OCI-M2 (cell line): ENCODE results near the gene HEMK1.
A peak's percentile ranks its signal among the peaks of the same experiment; 100 is the strongest.

Source experiments
- DNase-seq: peaks from one replicate; lab custom pipeline; 2025; ENCODE audit not compliant: unreplicated experiment; lab: John Stamatoyannopoulos, UW

HEMK1 gene

GRCh38 chr3:50599716-50600118 is 30.4 kb downstream of the HEMK1 start:
- no peak for DNase-seq

GRCh38 chr3:50600141-50600753 is 30.9 kb downstream of the HEMK1 start:
- no peak for DNase-seq

- no peak for DNase-seq
Observed at GRCh38 chr3:50600841-50601591, 31.7 kb downstream of the HEMK1 start.

DNA sequence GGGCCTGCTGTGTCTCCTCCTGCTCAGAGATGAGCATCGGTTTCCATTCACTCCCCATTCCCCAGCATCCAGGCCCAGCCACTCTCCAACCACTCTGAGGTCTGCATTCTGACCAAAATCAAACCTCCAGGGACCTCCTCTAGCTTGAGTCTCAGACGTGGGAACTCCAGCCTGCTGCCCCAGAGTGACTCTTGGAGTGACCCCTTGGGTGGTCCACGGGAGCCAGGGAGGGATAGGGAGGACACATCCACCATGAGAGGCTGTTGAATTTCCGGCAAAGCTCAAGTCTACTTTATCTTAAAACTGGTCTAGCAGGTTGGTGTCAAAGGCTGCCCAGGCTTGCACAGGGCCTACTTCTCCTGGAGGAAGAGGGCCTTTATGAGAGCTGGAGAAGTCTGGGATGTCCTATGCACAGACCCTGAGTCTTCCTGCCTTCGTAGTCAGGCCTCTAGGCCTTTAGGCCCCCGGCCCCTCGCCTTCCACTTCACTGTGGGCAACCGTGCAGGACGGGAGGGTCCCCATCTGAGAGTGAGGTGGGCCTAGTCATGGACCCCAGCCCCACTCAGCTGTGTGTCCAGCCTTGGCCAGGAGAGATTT is 33.4 kb downstream of the HEMK1 start:
- no peak for DNase-seq

DNA sequence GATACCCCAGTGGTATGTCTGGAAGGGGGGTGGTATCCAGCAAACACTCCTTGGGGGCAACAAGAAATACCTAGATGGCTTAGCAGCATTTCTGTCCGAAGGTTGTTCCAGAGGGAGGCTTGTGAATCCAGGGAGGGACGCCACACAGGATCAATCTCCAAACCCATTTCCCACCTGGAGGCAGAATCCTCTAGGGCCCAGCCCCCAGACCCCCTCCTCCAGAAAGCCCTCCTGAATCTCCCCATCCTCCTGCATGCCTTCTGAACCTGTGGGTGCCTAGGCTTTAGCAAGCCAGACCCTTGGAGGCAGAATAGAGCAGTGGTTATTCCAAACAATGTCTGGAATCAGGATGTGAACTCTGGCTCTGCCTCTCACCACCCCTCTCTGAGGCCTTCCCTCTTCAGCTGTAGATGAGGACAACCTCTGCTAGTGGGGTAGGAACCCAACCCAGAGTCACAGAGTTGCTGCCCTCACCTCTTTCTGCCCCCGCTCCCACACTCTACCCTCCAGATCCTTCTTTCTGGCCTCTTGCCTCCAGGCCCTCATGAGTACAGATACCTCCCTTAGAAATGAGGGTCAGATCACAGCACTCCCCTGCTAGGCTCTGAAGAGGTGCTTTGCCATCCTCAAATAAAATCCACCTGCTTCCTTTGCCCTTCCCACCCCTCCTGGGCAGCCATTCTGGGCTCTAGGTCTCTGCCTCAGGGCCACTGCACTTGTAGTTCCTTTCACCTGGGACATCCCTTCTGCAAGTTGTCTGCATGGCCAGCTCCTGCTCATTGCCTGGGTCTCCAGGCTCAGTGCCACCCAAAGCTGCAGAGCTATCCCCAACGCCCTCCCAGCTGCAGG is 34.2 kb downstream of the HEMK1 start:
- DNase-seq: no peak

GRCh38 chr3:50604110-50604621 is 34.8 kb downstream of the HEMK1 start:
- DNase-seq: no peak

GRCh38 chr3:50604628-50605588 is 35.6 kb downstream of the HEMK1 start:
- no peak for DNase-seq

- no peak for DNase-seq
Observed at GRCh38 chr3:50605901-50606326, 36.6 kb downstream of the HEMK1 start.

- no peak for DNase-seq
Observed at GRCh38 chr3:50606596-50606995, 37.3 kb downstream of the HEMK1 start.

DNA sequence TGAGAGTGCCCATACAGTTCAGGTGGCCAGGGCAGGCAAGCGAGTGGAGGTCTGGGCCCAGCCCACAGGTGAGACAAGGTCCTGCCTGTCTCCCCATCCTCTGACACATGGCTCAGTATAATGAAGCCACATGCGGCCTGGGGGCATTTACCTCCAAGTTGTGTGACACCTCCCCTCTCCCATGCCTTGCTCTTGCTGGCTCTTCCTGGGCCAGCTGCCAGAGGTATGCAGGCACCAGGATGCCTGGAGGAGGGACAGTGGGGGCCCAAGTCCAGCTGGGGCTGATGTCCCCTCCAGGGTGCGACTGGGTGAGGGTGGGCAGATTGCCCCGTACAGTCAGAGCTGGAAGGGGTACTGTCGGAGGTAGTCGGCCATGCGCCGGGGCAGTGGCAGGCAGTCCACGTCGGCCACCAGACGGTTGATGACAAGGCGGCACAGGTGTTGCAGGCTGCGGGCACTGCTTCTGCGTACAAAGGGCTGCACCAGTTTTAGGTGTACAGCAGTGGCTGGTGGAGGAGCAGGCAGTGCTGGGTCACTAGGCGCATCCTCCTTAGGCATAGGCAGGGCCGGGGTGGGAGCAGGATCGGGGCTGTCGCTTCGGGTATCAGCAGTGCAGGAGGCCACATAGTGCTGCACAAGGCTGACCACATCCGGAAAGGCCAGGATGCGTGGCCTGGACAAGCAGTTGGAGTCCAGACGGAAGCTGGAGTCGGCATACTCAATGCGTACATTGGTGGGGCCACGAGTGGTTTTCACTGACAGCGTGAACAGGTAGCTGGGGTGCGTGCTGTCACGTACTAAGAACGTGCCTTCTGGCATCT is 38.2 kb downstream of the HEMK1 start:
- no peak for DNase-seq

GRCh38 chr3:50608278-50608677 is 39.0 kb downstream of the HEMK1 start:
- DNase-seq: no peak

DNA sequence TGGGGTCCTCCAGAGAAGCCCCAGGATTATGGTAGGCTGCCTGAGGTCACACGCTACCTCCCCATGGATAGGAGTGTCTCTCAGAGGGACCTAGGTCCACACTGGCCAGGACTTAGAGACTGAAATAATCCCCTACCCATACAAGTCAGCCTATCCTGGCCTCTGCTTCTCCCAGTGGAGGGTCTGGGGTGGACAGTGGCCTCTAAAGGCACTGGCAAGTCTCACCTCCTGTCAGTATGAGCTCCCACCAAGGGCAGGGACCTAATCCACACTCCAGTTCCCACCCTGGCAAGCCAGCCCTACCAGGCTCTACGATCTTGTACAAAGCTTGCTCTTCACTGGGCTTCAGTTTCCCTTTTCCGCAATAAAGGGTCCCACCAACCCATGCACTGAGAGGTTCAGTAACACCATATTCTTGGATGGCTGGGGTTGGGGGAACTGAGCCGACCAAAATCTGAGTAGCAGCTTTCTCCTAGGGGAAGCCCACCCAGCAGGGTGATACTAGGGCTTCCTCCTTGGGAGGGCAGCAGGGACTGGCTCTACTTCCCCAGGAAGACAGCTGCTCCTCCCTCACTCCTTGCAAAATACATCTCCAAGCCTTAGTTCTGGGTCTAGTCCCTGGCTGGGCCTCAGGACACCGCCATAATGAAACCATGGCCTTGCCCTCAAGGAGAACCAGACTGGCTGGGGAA is 39.9 kb downstream of the HEMK1 start:
- DNase-seq: no peak

GRCh38 chr3:50609763-50610085 is 40.4 kb downstream of the HEMK1 start:
- DNase-seq: no peak

GRCh38 chr3:50610181-50610971 is 41.1 kb downstream of the HEMK1 start:
- no peak for DNase-seq

- no peak for DNase-seq
Observed at GRCh38 chr3:50610992-50611463, 41.7 kb downstream of the HEMK1 start.

DNA sequence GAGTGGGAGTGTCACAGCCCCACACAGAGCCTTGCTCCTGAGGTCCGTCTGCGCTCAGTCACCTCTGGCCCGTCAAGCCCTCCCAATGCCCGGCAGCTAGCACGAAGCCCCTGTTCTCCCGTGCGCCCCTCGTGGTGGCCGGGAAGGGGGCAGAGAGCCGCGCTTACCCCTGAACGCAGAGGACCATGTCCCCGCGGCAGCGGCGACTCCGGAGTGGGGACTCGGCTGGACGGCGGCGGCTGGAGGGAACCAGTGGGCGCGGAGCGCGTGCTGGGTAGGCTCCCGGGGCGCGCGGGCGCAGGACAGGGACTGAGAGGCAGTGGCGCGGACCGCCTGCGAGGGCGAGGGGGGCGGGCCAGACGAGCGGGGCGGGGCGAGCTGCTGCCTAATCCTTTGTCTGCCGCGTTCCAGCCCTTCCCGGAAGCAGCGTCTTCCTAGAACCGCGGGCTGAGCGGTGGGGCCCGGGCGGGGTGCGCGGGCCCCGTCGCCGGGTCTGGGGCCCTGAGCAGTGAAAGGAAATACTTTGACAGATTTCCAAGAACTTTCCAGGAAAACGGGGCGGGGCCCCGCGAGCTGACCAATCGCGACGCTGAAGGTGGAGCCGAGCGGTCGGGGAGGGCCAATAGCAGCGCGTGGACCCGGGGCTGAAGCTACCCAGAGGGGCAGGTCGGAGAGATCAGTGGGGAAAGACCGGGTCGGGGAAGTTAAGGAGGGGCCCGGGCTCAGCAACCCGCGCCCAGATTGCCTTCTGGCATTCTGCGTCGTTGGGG is 42.3 kb downstream of the HEMK1 start, which contains the start of gene CISH:
Gene CISH (minus strand): TSS at position 311 of the 770 bp plus-strand sequence. CDS start 124 bp downstream, at position 187.
- peak; percentile 59 for DNase-seq
